ENCODE results near the gene KCNMA1.

KCNMA1 gene

GRCh38 chr10:77056650-77057049 is 581.0 kb downstream of the KCNMA1 start:
- FAIRE-seq (no peak), DNase-seq (ENCODE audit: insufficient read length, low spot score) (no peak)

- FAIRE-seq (no peak), DNase-seq (ENCODE audit: insufficient read length, low spot score) (no peak)
Observed at GRCh38 chr10:77052593-77052992, 585.0 kb downstream of the KCNMA1 start.

DNA sequence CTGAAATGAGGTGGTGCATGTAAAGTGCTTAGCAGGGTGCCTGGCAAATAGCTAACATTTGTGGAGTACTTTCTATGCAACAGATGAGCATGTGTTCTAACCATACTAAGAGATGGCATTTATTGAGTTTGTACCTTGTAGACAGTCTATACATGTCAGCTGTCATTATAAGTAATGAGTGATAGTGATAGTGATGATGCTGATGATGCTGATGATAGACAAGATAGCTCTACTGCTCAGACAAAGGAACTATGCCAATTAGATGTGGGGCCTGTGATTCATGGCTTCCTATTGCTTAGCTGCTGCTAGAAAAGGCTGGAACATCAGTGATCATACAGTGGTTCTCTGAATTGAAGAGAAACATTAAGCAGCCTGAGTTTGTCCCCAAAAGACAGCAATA is 585.8 kb downstream of the KCNMA1 start:
- FAIRE-seq: no peak

DNA sequence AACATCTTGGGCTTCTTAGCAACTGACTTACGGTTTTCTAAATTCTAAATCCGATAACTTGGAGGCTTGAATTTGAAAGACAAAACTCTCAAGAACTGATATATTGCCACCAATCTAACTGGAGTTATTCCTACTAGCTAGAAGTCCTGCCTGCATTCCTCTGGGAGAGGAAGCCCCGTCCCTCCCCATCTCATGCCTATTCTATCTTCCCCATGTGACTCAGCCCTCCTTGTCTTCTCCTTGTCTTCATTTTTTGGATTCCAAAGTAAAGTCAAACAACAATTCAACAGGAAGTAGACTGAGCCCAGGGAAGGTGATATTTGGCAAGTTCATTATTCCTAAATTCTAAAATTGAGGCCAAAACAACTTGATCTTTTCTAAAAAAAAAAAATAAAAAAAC is 587.7 kb downstream of the KCNMA1 start:
- DNase-seq (ENCODE audit: insufficient read length, low spot score) (peak; percentile 7), FAIRE-seq (peak; percentile 38)

More for the DNA sequence above, 585.8 kb downstream of the KCNMA1 start:
- no peak for DNase-seq (ENCODE audit: insufficient read length, low spot score)

DNA sequence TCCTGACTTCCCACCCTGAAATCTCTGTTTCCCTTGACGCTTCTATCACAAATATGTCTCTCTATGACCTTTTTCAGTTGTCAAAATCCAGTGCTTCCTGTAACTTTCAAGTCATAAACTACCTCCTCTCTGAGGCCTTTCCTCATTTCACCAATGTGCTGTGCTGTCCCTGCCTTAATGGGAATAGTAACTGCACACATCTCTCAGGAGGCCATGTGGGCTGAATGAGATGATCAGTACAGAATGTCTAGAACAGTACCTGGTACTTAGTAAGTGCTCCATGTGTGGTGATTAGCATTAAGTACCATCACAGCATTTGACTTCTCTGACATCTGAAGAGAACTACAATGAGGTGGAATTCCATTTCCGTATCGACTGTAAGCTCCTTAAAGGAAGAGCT is 588.5 kb downstream of the KCNMA1 start:
- no peak for FAIRE-seq

DNA sequence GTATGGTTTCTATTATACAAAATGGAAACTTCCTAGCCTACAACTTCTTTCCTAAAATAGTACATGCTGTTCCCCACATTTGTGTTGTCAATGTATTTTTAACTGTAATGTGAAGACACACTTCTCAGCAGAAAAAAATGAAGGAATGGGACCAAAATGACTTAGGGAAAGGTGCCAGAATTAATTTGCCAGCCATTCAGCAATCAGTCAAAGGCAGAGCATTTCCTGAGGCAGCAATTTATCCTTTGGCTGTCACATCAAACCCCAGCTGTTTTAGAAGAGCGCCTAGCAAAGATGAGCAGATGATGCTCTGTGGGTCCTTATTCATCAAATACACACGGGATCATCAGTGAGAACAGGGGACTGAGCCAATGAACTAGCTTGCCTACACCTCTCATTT is 592.5 kb downstream of the KCNMA1 start:
- FAIRE-seq (no peak), DNase-seq (ENCODE audit: insufficient read length, low spot score) (no peak)

More for the DNA sequence above, 588.5 kb downstream of the KCNMA1 start:
- DNase-seq (ENCODE audit: insufficient read length, low spot score): no peak

DNA sequence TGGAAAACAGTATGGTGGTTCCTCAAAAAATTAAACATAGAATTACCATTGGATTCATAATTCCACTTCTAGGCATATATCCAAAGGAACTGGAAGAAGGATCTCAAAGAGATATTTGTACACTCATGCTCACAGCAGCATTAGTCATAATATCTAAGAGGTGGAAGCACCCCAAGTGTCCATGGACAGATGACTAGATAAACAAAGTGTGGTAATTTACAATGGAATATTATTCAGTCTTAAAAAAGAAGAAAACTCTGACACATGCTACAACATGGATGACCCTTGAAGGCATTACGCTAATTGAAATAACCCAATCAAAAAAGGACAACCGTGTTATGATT is 594.2 kb downstream of the KCNMA1 start:
- no peak for FAIRE-seq
- DNase-seq (ENCODE audit: insufficient read length, low spot score): no peak

- no peak for FAIRE-seq
- DNase-seq (ENCODE audit: insufficient read length, low spot score): no peak
Observed at GRCh38 chr10:77042706-77043419, 594.7 kb downstream of the KCNMA1 start.

GRCh38 chr10:77041636-77042258 is 595.9 kb downstream of the KCNMA1 start:
- DNase-seq (ENCODE audit: insufficient read length, low spot score): no peak
- FAIRE-seq: no peak

GRCh38 chr10:77038407-77038806 is 599.2 kb downstream of the KCNMA1 start:
- FAIRE-seq (peak; percentile 31), DNase-seq (ENCODE audit: insufficient read length, low spot score) (no peak)

GRCh38 chr10:77037735-77038403 is 599.7 kb downstream of the KCNMA1 start:
- no peak for DNase-seq (ENCODE audit: insufficient read length, low spot score)
- FAIRE-seq: no peak

GRCh38 chr10:77036993-77037734 is 600.4 kb downstream of the KCNMA1 start:
- DNase-seq (ENCODE audit: insufficient read length, low spot score): peak; percentile 8
- no peak for FAIRE-seq

DNA sequence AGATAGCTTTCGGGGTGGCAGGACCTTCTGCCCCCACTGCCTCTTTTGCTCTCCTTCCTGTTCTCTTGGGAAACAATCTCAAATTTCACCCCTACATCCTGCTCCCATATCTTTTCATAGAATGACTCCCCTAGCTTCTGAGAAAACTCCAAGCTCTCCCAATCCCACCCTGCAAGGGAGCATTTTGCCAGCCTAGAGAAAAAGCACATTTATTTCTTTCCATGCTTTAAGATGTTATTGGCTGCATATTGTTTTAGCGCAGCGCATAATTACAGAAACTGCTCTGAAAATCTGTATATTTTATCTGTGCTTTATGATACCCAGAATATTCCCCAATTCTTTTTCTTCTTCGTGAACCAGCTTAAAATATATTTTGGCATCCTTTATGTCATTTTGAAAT is 601.3 kb downstream of the KCNMA1 start:
- no peak for FAIRE-seq
- no peak for DNase-seq (ENCODE audit: insufficient read length, low spot score)

GRCh38 chr10:77034795-77035194 is 602.8 kb downstream of the KCNMA1 start:
- DNase-seq (ENCODE audit: insufficient read length, low spot score) (no peak), FAIRE-seq (no peak)

DNA sequence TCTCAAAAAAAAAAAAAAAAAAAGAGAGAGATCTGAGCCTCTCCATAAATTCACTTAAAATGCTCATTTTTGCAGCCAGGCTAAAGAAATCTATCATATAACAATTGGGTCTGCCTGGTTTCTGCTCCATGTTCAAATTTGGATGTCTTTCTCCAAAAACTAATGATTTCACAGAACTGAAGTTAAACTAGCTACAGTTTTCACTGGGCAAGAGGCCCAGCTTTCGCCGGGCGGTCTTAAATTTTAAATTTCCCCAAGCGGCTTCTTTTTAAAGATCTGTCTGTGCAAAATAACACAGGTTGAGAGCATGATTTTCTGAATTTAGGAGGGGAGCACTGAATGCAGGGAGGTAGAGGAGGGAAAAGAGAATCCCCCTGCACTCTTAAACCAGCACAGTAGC is 603.4 kb downstream of the KCNMA1 start:
- DNase-seq (ENCODE audit: insufficient read length, low spot score): no peak

GRCh38 chr10:77032188-77032570 is 605.4 kb downstream of the KCNMA1 start:
- no peak for DNase-seq (ENCODE audit: insufficient read length, low spot score)
- FAIRE-seq: no peak

More for the DNA sequence above, 603.4 kb downstream of the KCNMA1 start:
- no peak for FAIRE-seq

GRCh38 chr10:77031531-77032187 is 605.9 kb downstream of the KCNMA1 start:
- DNase-seq (ENCODE audit: insufficient read length, low spot score): no peak
- FAIRE-seq: no peak

- no peak for FAIRE-seq
- no peak for DNase-seq (ENCODE audit: insufficient read length, low spot score)
Observed at GRCh38 chr10:77030974-77031373, 606.6 kb downstream of the KCNMA1 start.

DNA sequence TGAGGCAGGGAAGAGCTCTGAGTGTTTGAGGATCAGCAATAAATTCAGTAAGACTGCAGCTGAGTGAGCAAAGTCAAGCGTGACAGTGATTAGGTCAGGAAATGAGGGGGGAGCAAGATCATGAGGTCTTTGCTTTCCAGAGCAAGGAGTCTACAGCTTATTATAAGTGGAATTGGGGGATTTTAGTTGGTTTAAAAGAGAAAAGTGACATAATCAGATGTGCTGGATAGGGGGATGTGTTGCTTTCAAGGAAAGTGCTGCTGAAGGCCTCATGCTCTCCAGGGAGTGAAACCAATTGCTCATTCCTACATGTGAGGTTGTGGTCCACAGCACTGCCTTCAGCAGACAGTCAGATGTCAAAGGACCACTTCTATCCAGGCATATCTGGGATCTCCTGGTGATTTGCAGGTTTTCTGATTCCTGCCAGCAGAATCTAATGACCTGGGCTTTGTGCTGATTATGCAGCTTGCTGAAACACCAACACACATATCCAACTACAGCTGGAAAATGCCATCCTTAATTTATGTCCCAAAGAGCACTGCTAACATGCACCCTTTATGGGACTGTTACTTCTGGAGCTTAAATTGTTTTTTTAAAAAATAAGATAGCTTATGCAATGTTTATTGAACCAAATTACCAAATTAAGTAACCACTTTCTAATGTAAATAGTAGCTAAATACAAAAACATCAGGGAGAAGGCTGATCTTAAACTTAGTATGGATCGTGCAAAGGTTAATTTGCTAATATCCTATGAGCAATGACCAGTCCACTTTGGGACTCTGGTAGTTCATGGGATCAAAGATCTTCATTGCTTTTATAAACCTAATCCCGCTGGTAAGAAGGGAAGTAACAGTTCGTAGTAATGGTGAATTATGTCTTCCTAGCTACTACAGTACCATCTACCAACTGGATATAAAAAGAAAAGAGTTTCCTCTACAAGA is 607.6 kb downstream of the KCNMA1 start:
- DNase-seq (ENCODE audit: insufficient read length, low spot score): no peak
- FAIRE-seq: no peak

GRCh38 chr10:77028042-77028441 is 609.6 kb downstream of the KCNMA1 start:
- no peak for FAIRE-seq
- no peak for DNase-seq (ENCODE audit: insufficient read length, low spot score)
